HepG2 (cell line): Measurements from ENCODE around the gene TBCCD1. TPM values are rescaled to one million over a fixed set of nuclear protein-coding genes. Genes with fewer than 3 reads are reported as not detected.
A peak's percentile ranks its signal among the peaks of the same experiment; 100 is the strongest.

Experiments
- CEBPZ ChIP-seq: IDR thresholded peaks from 2 replicates; pipeline ENCODE4 v1.6.1; 2012; ENCODE audit warnings: low read length, improper control_type of control experiment
- HNF4G ChIP-seq, 2 experiments: sonication (generic) in 1 of 2; formaldehyde crosslinking in 1 of 2; IDR thresholded peaks; 2 replicates each; pipeline versions ENCODE4 v1.4.0 to v1.6.1; 2011 to 2020; ENCODE audit warnings: borderline replicate concordance in 2 of 2, low read depth in 2 of 2, mild to moderate bottlenecking in 2 of 2, low read length in 1 of 2, missing genetic modification reagents in 1 of 2, moderate library complexity in 1 of 2
- IKZF1 ChIP-seq: fragments of 450-650 bp; IDR thresholded peaks from 2 replicates; pipeline ENCODE4 v1.7.1; 2016
- NR1H2 ChIP-seq: sonication (generic); formaldehyde crosslinking; IDR thresholded peaks from 2 replicates; pipeline ENCODE4 v1.8.1; 2022; ENCODE audit warnings: low read depth, missing genetic modification reagents, borderline replicate concordance
- TBP ChIP-seq: sonication (generic); formaldehyde crosslinking; IDR thresholded peaks from 2 replicates; pipeline ENCODE4 v1.5.0; 2020; ENCODE audit warnings: missing genetic modification reagents
- TCF12 ChIP-seq, 2 experiments: fragments of 450-650 bp in 1 of 2; sonication (generic) in 1 of 2; formaldehyde crosslinking in 1 of 2; IDR thresholded peaks; 2 replicates each; pipeline versions ENCODE4 v1.6.1 to v1.8.0; 2017 to 2022; ENCODE audit warnings: antibody characterized with exemption in 1 of 2, mild to moderate bottlenecking in 1 of 2, missing genetic modification reagents in 1 of 2, moderate library complexity in 1 of 2
- TCF7 ChIP-seq: sonication (generic); IDR thresholded peaks from 2 replicates; pipeline ENCODE4 v1.6.1; 2016; ENCODE audit warnings: antibody characterized with exemption, low read depth
- TP53 ChIP-seq: sonication (generic); formaldehyde crosslinking; conservative IDR thresholded peaks from 2 replicates; pipeline ENCODE4 v1.4.0; 2020; ENCODE audit warnings: missing genetic modification reagents
- ZNF138 ChIP-seq: sonication (generic); formaldehyde crosslinking; IDR thresholded peaks from 2 replicates; pipeline ENCODE4 v1.5.0; 2020; ENCODE audit warnings: mild to moderate bottlenecking, low read depth, missing genetic modification reagents
- ZNF256 ChIP-seq: sonication (generic); formaldehyde crosslinking; conservative IDR thresholded peaks from 2 replicates; pipeline ENCODE4 v1.4.0; 2020; ENCODE audit warnings: missing genetic modification reagents
- ZNF501 ChIP-seq: sonication (generic); formaldehyde crosslinking; IDR thresholded peaks from 2 replicates; pipeline ENCODE4 v1.5.1; 2020; ENCODE audit warnings: mild to moderate bottlenecking, moderate library complexity, missing genetic modification reagents
- ZNF672 ChIP-seq: sonication (generic); formaldehyde crosslinking; IDR thresholded peaks from 2 replicates; pipeline ENCODE4 v1.8.1; 2022; ENCODE audit warnings: missing genetic modification reagents
- ZNF788 ChIP-seq: sonication (generic); formaldehyde crosslinking; IDR thresholded peaks from 2 replicates; pipeline ENCODE4 v1.5.0; 2020; ENCODE audit warnings: mild to moderate bottlenecking, missing genetic modification reagents, borderline replicate concordance
- polyA plus RNA-seq, 8 experiments: library from polyadenylated mRNA; depleted of rRNA in 3 of 8; stranded (reverse) in 7 of 8; unstranded in 1 of 8; fragments of >200 nt; fragmentation: Illumina TruSeq in 4 of 8; extraction: Trizol in 4 of 8; gene quantifications; 2 replicates each; pipeline versions ENCODE4 v1.2.1 to v1.2.3, GENCODE V29; 2011 to 2016; ENCODE audit warnings: low read depth in 4 of 8, missing spikeins in 1 of 8, mixed read lengths in 1 of 8; ENCODE audit not compliant: insufficient read depth in 1 of 8
- total RNA-seq, 5 experiments: library from RNA; depleted of rRNA; stranded (reverse); fragments of >200 nt; fragmentation: Illumina TruSeq; extraction: Trizol; gene quantifications; 2 replicates each; pipeline ENCODE4 v1.2.3, GENCODE V29; 2016; ENCODE audit warnings: low read depth in 1 of 5
- TF ChIP-seq, protein P1 (sequence below): sonication (generic); formaldehyde crosslinking; IDR thresholded peaks from 2 replicates; pipeline ENCODE4 v1.4.0; 2020; ENCODE audit warnings: missing genetic modification reagents
- TF ChIP-seq, protein P2 (sequence below): IDR thresholded peaks from 2 replicates; pipeline ENCODE4 v1.6.1; 2016; ENCODE audit warnings: missing genetic modification reagents, missing compliant biosample characterization
- TF ChIP-seq, protein P3 (sequence below): sonication (generic); formaldehyde crosslinking; IDR thresholded peaks from 2 replicates; pipeline ENCODE4 v1.4.0; 2020; ENCODE audit warnings: missing genetic modification reagents

TBCCD1 gene
- total and polyA plus RNA-seq, 2 of the 13 experiments (the other 11 are each of a cell fraction or from before 2014, with no cell fraction given) = 13.6 to 16.2 TPM

GRCh38 chr3:186612721-186613636 lies 45.8 kb upstream of the TBCCD1 start, which contains the start of gene AHSG (continued):
- TF ChIP-seq ZNF138 (CRISPR knock-in tag) (no peak), ZNF501 (CRISPR knock-in tag) (peak; percentile 98), ZNF788 (CRISPR knock-in tag) (peak; percentile 76; the same call in 1 of the 2 replicates), TCF12 (IDR thresholded peaks at IDR 0.05) (no peak), TCF12 (CRISPR knock-in tag; IDR thresholded peaks at IDR 0.05) (peak; percentile 98), IKZF1 (no peak), TCF7 (peak; percentile 98), TP53 (peak; percentile 67; the same call in 1 of the 2 replicates), NR1H2 (CRISPR knock-in tag) (peak; percentile 42; the same call in 1 of the 2 replicates), ZNF256 (CRISPR knock-in tag) (peak; percentile 49; the same call in 1 of the 2 replicates), TBP (0 out of 2 replicates have a peak, but pooled peaks have one; percentile 65), ZNF672 (0 out of 2 replicates have a peak, but pooled peaks have one; percentile 8), CEBPZ (no peak), HNF4G (IDR thresholded peaks at IDR 0.05; ENCODE audit: borderline replicate concordance, low read depth, low read length) (peak; percentile 100), HNF4G (CRISPR knock-in tag; IDR thresholded peaks at IDR 0.05; ENCODE audit: borderline replicate concordance, low read depth) (peak; percentile 98)
- TF ChIP-seq, protein P1, sequence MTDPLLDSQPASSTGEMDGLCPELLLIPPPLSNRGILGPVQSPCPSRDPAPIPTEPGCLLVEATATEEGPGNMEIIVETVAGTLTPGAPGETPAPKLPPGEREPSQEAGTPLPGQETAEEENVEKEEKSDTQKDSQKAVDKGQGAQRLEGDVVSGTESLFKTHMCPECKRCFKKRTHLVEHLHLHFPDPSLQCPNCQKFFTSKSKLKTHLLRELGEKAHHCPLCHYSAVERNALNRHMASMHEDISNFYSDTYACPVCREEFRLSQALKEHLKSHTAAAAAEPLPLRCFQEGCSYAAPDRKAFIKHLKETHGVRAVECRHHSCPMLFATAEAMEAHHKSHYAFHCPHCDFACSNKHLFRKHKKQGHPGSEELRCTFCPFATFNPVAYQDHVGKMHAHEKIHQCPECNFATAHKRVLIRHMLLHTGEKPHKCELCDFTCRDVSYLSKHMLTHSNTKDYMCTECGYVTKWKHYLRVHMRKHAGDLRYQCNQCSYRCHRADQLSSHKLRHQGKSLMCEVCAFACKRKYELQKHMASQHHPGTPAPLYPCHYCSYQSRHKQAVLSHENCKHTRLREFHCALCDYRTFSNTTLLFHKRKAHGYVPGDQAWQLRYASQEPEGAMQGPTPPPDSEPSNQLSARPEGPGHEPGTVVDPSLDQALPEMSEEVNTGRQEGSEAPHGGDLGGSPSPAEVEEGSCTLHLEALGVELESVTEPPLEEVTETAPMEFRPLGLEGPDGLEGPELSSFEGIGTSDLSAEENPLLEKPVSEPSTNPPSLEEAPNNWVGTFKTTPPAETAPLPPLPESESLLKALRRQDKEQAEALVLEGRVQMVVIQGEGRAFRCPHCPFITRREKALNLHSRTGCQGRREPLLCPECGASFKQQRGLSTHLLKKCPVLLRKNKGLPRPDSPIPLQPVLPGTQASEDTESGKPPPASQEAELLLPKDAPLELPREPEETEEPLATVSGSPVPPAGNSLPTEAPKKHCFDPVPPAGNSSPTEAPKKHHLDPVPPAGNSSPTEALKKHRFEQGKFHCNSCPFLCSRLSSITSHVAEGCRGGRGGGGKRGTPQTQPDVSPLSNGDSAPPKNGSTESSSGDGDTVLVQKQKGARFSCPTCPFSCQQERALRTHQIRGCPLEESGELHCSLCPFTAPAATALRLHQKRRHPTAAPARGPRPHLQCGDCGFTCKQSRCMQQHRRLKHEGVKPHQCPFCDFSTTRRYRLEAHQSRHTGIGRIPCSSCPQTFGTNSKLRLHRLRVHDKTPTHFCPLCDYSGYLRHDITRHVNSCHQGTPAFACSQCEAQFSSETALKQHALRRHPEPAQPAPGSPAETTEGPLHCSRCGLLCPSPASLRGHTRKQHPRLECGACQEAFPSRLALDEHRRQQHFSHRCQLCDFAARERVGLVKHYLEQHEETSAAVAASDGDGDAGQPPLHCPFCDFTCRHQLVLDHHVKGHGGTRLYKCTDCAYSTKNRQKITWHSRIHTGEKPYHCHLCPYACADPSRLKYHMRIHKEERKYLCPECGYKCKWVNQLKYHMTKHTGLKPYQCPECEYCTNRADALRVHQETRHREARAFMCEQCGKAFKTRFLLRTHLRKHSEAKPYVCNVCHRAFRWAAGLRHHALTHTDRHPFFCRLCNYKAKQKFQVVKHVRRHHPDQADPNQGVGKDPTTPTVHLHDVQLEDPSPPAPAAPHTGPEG = peak; percentile 56; the same call in 1 of the 2 replicates
- TF ChIP-seq, protein P2, sequence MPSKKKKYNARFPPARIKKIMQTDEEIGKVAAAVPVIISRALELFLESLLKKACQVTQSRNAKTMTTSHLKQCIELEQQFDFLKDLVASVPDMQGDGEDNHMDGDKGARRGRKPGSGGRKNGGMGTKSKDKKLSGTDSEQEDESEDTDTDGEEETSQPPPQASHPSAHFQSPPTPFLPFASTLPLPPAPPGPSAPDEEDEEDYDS (CRISPR knock-in tag) = peak; percentile 95
- TF ChIP-seq, protein P3, sequence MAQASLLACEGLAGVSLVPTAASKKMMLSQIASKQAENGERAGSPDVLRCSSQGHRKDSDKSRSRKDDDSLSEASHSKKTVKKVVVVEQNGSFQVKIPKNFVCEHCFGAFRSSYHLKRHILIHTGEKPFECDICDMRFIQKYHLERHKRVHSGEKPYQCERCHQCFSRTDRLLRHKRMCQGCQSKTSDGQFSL (CRISPR knock-in tag) = peak; percentile 94
